Astrocyte (in vitro differentiated cells and primary cell): ENCODE data around the gene GDPD5. TPM values are rescaled to one million over a fixed set of nuclear protein-coding genes. Genes with fewer than 3 reads are reported as not detected.

Experiments used
- DNase-seq: peaks from one replicate; pipeline ENCODE4 v3.0.0-alpha.2; 2010; ENCODE audit warnings: low read depth
- FAIRE-seq: peaks from 2 replicates; lab custom pipeline; 2011; peaks lifted over from hg19 to GRCh38; lab: Jason Lieb, UNC
- H2AFZ ChIP-seq: 2 replicates; pipeline ENCODE4 v1.6.0; 2012; ENCODE audit warnings: low read depth, low read length, inconsistent platforms
- H3K27ac ChIP-seq: 2 replicates; pipeline ENCODE4 v1.5.1; 2011; ENCODE audit warnings: low read depth, low read length, inconsistent platforms
- H3K27me3 ChIP-seq: 2 replicates; pipeline ENCODE4 v1.6.0; 2011; ENCODE audit warnings: low read length, inconsistent platforms; ENCODE audit not compliant: insufficient read depth
- H3K36me3 ChIP-seq: 2 replicates; pipeline ENCODE4 v1.5.1; 2011; ENCODE audit warnings: low read length, inconsistent platforms; ENCODE audit not compliant: insufficient read depth
- H3K4me1 ChIP-seq: 2 replicates; pipeline ENCODE4 v1.5.1; 2011; ENCODE audit warnings: low read length, inconsistent platforms; ENCODE audit not compliant: insufficient read depth
- H3K4me2 ChIP-seq: 2 replicates; pipeline ENCODE4 v1.6.0; 2012; ENCODE audit warnings: low read length, inconsistent platforms
- H3K4me3 ChIP-seq: 2 replicates; pipeline ENCODE4 v1.5.1; 2011; ENCODE audit warnings: low read depth, mild to moderate bottlenecking, low read length, inconsistent platforms; ENCODE audit not compliant: insufficient read depth
- H3K79me2 ChIP-seq: 2 replicates; pipeline ENCODE4 v1.6.0; 2012; ENCODE audit warnings: mild to moderate bottlenecking, low read length, inconsistent platforms; ENCODE audit not compliant: insufficient read depth
- H3K9ac ChIP-seq: 2 replicates; pipeline ENCODE4 v1.6.0; 2012; ENCODE audit warnings: mild to moderate bottlenecking, low read length, inconsistent platforms
- H3K9me3 ChIP-seq: 2 replicates; pipeline ENCODE4 v1.5.1; 2012; ENCODE audit warnings: low read depth, mild to moderate bottlenecking, low read length, inconsistent platforms; ENCODE audit not compliant: insufficient read depth
- H4K20me1 ChIP-seq: 2 replicates; pipeline ENCODE4 v1.6.0; 2012; ENCODE audit warnings: low read length, inconsistent platforms; ENCODE audit not compliant: insufficient read depth
- H3K27ac Mint-ChIP-seq: one replicate; pipeline ENCODE4 v1.8.0; 2021; ENCODE audit warnings: mild to moderate bottlenecking, mixed read lengths; ENCODE audit not compliant: unreplicated experiment
- H3K27me3 Mint-ChIP-seq: one replicate; pipeline ENCODE4 v1.8.0; 2021; ENCODE audit warnings: low read depth, mixed read lengths; ENCODE audit not compliant: unreplicated experiment
- H3K36me3 Mint-ChIP-seq: one replicate; pipeline ENCODE4 v1.8.0; 2021; ENCODE audit warnings: low read depth, mixed read lengths; ENCODE audit not compliant: unreplicated experiment
- H3K4me1 Mint-ChIP-seq: one replicate; pipeline ENCODE4 v1.8.0; 2021; ENCODE audit warnings: low read depth, mixed read lengths; ENCODE audit not compliant: unreplicated experiment
- H3K4me3 Mint-ChIP-seq: one replicate; pipeline ENCODE4 v1.8.0; 2021; ENCODE audit warnings: mild to moderate bottlenecking, moderate library complexity, mixed read lengths; ENCODE audit not compliant: unreplicated experiment
- H3K9me3 Mint-ChIP-seq: one replicate; pipeline ENCODE4 v1.8.0; 2021; ENCODE audit warnings: mild to moderate bottlenecking, mixed read lengths; ENCODE audit not compliant: unreplicated experiment
- EZH2 ChIP-seq: IDR thresholded peaks from 2 replicates; pipeline ENCODE4 v1.6.1; 2012; ENCODE audit warnings: mild to moderate bottlenecking, low read length, inconsistent platforms; ENCODE audit not compliant: insufficient read depth
- total RNA-seq: library from RNA; stranded (reverse); gene quantifications from 2 replicates; pipeline ENCODE4 v1.2.1, GENCODE V29; 2021
- TF ChIP-seq, protein P1 (sequence below): IDR thresholded peaks from 2 replicates; pipeline ENCODE4 v1.5.1; 2011; ENCODE audit warnings: low read depth, mild to moderate bottlenecking, inconsistent platforms, low read length, moderate library complexity; ENCODE audit not compliant: insufficient read depth

Gene GDPD5
- total RNA-seq, 1 donor from 2014 or later = 9.4 TPM

DNA sequence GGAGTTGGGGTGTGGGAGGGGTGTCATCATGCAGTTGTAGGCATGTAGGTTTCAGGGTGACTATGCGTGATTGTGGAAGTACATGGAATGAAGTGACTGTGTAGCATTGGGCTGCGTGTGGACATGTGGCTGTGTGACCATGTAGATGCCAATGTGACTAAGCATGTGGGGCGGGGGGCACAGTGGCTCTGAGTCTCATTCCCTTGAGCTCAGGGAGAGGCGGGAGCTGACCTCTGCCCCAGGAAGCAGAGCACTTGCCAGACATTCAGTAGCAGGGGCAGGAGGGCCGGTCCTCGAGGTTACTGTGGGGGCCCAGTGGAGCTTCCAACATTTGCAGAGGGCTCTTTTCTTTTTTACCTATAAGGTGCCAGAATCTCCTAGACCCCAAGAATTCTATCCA lies 92.3 kb downstream of the GDPD5 start:
- DNase-seq = no peak
- H3K27me3 Mint-ChIP-seq = peaks cover 68% of the 10 kb centered on the region
- no peaks in the 10 kb centered on the region for H3K79me2 ChIP-seq
- TF ChIP-seq, protein P1, sequence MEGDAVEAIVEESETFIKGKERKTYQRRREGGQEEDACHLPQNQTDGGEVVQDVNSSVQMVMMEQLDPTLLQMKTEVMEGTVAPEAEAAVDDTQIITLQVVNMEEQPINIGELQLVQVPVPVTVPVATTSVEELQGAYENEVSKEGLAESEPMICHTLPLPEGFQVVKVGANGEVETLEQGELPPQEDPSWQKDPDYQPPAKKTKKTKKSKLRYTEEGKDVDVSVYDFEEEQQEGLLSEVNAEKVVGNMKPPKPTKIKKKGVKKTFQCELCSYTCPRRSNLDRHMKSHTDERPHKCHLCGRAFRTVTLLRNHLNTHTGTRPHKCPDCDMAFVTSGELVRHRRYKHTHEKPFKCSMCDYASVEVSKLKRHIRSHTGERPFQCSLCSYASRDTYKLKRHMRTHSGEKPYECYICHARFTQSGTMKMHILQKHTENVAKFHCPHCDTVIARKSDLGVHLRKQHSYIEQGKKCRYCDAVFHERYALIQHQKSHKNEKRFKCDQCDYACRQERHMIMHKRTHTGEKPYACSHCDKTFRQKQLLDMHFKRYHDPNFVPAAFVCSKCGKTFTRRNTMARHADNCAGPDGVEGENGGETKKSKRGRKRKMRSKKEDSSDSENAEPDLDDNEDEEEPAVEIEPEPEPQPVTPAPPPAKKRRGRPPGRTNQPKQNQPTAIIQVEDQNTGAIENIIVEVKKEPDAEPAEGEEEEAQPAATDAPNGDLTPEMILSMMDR = no peak
- no peak for TF ChIP-seq EZH2
- H3K4me1 Mint-ChIP-seq = no peaks in the 10 kb centered on the region
- H3K36me3 ChIP-seq = no peaks in the 10 kb centered on the region
- peaks cover 10% of the 10 kb centered on the region for H3K9me3 ChIP-seq
- peaks cover 13% of the 10 kb centered on the region for H3K9me3 Mint-ChIP-seq
- H3K27ac Mint-ChIP-seq = no peak overlapping the region
- H4K20me1 ChIP-seq = no peaks in the 10 kb centered on the region
- H3K36me3 Mint-ChIP-seq = peaks cover 11% of the 10 kb centered on the region
- H3K27ac ChIP-seq = no peak overlapping the region
- H3K27me3 ChIP-seq = peaks cover 37% of the 10 kb centered on the region
- no peak overlapping the region for H3K4me2 ChIP-seq
- no peak overlapping the region for H3K9ac ChIP-seq
- H2AFZ ChIP-seq = no peak overlapping the region
- H3K4me3 ChIP-seq = no peak overlapping the region
- H3K4me1 ChIP-seq = peaks cover 8% of the 10 kb centered on the region
- FAIRE-seq = no peak
- no peak overlapping the region for H3K4me3 Mint-ChIP-seq

- no peak within 1 kb of the TSS for H3K9ac ChIP-seq
- H3K36me3 ChIP-seq = no peaks in the 10 kb centered on the region
- Mint-ChIP-seq H3K36me3 (peaks cover 10% of the 10 kb centered on the region), H3K4me3 (peak within 1 kb of the TSS; percentile 57), H3K27me3 (peaks cover 63% of the 10 kb centered on the region), H3K27ac (no peak within 1 kb of the TSS), H3K4me1 (no peaks in the 10 kb centered on the region), H3K9me3 (peaks cover 13% of the 10 kb centered on the region)
- no peak within 1 kb of the TSS for H3K4me2 ChIP-seq
- H3K27ac ChIP-seq = no peak within 1 kb of the TSS
- peaks cover 10% of the 10 kb centered on the region for H3K9me3 ChIP-seq
- FAIRE-seq = no peak
- no peaks in the 10 kb centered on the region for H3K79me2 ChIP-seq
- H3K4me1 ChIP-seq = peaks cover 8% of the 10 kb centered on the region
- H3K4me3 ChIP-seq = no peak within 1 kb of the TSS
- DNase-seq = no peak
- no peaks in the 10 kb centered on the region for H4K20me1 ChIP-seq
- H2AFZ ChIP-seq = no peak within 1 kb of the TSS
- no peak for TF ChIP-seq EZH2
- TF ChIP-seq, protein P1 = no peak
- H3K27me3 ChIP-seq = peaks cover 37% of the 10 kb centered on the region
These were observed 92.8 kb downstream of the GDPD5 start, which contains the start of gene KLHL35 for GRCh38 chr11:75432911-75433321. Gene KLHL35 (minus strand): TSS chr11:75433203. CDS start chr11:75430629, 2,574 bp downstream.
